DND-41 (cell line): ENCODE measurements around the gene RBBP7.

Experiments
- ATAC-seq: fragments of 200-7000 bp; cut with Tn5 transposase; 3 replicates; pipeline ENCODE4 v1.9.1; 2021; ENCODE audit warnings: low read depth; ENCODE audit not compliant: insufficient read depth
- DNase-seq: peaks from one replicate; pipeline ENCODE4 v3.0.0-alpha.2; 2020
- H2AFZ ChIP-seq: 2 replicates; pipeline ENCODE4 v1.6.0; 2012; ENCODE audit warnings: low read depth, low read length
- H3K27ac ChIP-seq: 2 replicates; pipeline ENCODE4 v1.5.1; 2012; ENCODE audit warnings: low read length, inconsistent platforms
- H3K27me3 ChIP-seq: fragments of 200-600 bp; sonication (generic); 2 replicates; pipeline ENCODE4 v1.6.0; 2012; ENCODE audit warnings: low read length, mild to moderate bottlenecking, inconsistent platforms; ENCODE audit not compliant: insufficient read depth, poor library complexity
- H3K36me3 ChIP-seq: 2 replicates; pipeline ENCODE4 v1.5.1; 2012; ENCODE audit warnings: low read length, inconsistent platforms; ENCODE audit not compliant: insufficient read depth
- H3K4me1 ChIP-seq: 2 replicates; pipeline ENCODE4 v1.5.1; 2012; ENCODE audit warnings: mild to moderate bottlenecking, low read length; ENCODE audit not compliant: insufficient read depth
- H3K4me2 ChIP-seq: 2 replicates; pipeline ENCODE4 v1.6.0; 2012; ENCODE audit warnings: mild to moderate bottlenecking, moderate library complexity, low read length, inconsistent platforms; ENCODE audit not compliant: insufficient read depth
- H3K4me3 ChIP-seq, 2 experiments: fragments of 200-600 bp in 1 of 2; shearing (Covaris generic) in 1 of 2; 2 replicates each; pipeline ENCODE4 v1.5.1; 2012 to 2016; ENCODE audit warnings: inconsistent platforms in 2 of 2, low read length in 2 of 2, mild to moderate bottlenecking in 2 of 2, low read depth in 1 of 2, moderate library complexity in 1 of 2
- H3K79me2 ChIP-seq: 2 replicates; pipeline ENCODE4 v1.6.0; 2012; ENCODE audit warnings: low read length, inconsistent platforms; ENCODE audit not compliant: insufficient read depth
- H3K9ac ChIP-seq: 2 replicates; pipeline ENCODE4 v1.6.0; 2012; ENCODE audit warnings: low read depth, mild to moderate bottlenecking, inconsistent platforms, low read length, moderate library complexity
- H3K9me3 ChIP-seq: 2 replicates; pipeline ENCODE4 v1.5.1; 2012; ENCODE audit warnings: low read length, moderate library complexity, mild to moderate bottlenecking, inconsistent platforms; ENCODE audit not compliant: insufficient read depth, severe bottlenecking
- H4K20me1 ChIP-seq: 2 replicates; pipeline ENCODE4 v1.6.0; 2012; ENCODE audit warnings: low read length; ENCODE audit not compliant: insufficient read depth
- EZH2 ChIP-seq: IDR thresholded peaks from 3 replicates; pipeline ENCODE4 v1.6.1; 2012; ENCODE audit warnings: borderline replicate concordance, low read depth, mild to moderate bottlenecking, moderate library complexity, low read length, inconsistent platforms; ENCODE audit not compliant: severe bottlenecking
- TF ChIP-seq, protein P1 (sequence below): IDR thresholded peaks from 2 replicates; pipeline ENCODE4 v1.5.1; 2012; ENCODE audit warnings: borderline replicate concordance, low read length, moderate library complexity, mild to moderate bottlenecking; ENCODE audit not compliant: poor library complexity, severe bottlenecking; ENCODE audit errors: extremely low read depth

Gene RBBP7

DNA sequence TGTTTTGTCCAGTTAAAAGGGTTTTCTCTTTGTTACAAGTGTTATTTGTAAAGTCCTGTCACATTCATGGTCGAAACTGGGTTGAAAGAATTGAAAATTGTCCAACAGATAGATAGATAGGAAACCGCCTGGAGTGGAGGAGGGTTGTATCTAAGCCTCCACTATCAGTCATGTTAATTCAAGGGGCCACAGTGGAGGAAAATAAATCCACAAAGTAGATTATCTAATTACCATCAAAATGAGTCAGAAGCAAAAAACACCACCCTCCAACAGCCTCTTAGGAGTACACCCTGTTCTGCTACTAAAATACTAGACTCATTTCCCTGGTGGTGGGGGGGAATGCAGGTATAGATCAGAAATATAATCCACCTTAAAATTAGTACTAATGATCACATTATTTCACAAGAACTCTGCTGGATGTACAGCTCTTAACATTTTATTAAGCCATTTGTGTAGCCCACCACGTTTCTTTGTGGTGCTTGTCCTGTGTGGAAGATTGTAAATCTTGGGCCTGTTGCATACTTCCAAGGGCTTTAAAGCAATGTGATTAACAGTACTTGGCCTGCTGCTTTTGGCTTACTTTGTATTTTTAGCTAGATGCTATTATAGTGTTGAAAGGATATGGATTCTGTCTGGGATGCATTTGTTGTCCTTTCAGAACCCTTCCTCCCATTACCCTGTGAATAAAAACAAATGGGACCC is 26.8 kb downstream of the RBBP7 start:
- H2AFZ ChIP-seq = no peak overlapping the region
- TF ChIP-seq EZH2 = no peak
- TF ChIP-seq, protein P1, sequence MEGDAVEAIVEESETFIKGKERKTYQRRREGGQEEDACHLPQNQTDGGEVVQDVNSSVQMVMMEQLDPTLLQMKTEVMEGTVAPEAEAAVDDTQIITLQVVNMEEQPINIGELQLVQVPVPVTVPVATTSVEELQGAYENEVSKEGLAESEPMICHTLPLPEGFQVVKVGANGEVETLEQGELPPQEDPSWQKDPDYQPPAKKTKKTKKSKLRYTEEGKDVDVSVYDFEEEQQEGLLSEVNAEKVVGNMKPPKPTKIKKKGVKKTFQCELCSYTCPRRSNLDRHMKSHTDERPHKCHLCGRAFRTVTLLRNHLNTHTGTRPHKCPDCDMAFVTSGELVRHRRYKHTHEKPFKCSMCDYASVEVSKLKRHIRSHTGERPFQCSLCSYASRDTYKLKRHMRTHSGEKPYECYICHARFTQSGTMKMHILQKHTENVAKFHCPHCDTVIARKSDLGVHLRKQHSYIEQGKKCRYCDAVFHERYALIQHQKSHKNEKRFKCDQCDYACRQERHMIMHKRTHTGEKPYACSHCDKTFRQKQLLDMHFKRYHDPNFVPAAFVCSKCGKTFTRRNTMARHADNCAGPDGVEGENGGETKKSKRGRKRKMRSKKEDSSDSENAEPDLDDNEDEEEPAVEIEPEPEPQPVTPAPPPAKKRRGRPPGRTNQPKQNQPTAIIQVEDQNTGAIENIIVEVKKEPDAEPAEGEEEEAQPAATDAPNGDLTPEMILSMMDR = no peak
- ATAC-seq = no peak
- 0 out of 2 replicates have a peak, but pooled peaks cover 2% of the 10 kb centered on the region for H3K79me2 ChIP-seq
- H3K36me3 ChIP-seq = peaks cover 84% of the 10 kb centered on the region
- no peak overlapping the region for H3K4me2 ChIP-seq
- no peaks in the 10 kb centered on the region for H3K4me1 ChIP-seq
- no peak overlapping the region for H3K27ac ChIP-seq
- no peak overlapping the region for H3K4me3 ChIP-seq
- no peaks in the 10 kb centered on the region for H3K9me3 ChIP-seq
- H4K20me1 ChIP-seq = peaks cover 3% of the 10 kb centered on the region; the same call in 1 of the 2 replicates
- no peak overlapping the region for H3K9ac ChIP-seq
- H3K27me3 ChIP-seq = no peaks in the 10 kb centered on the region
- no peak for DNase-seq

DNA sequence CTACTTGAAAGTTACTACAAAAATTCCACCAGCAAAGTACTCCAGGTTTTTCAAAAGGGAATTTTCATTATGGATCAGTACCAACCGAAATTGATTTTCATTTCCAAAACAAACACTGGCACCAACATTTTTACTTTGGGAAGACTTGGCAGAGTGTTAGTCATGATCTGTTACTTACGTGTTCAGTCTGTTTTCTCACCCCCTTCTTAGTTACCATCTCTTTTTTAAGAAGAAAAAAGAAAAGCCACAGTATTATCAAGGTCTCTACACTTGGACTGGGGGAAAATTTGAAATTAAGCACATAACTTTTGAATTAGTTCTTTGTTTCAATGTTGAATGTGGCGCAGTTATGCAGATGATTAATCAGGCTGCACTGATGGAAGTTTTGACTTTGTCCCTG is 27.5 kb downstream of the RBBP7 start:
- peaks cover 84% of the 10 kb centered on the region for H3K36me3 ChIP-seq
- no peak overlapping the region for H2AFZ ChIP-seq
- no peak for DNase-seq
- H3K27me3 ChIP-seq = no peaks in the 10 kb centered on the region
- no peak for TF ChIP-seq EZH2
- TF ChIP-seq, protein P1 = no peak
- H3K9me3 ChIP-seq = no peaks in the 10 kb centered on the region
- no peaks in the 10 kb centered on the region for H3K4me1 ChIP-seq
- H3K9ac ChIP-seq = no peak overlapping the region
- H3K4me2 ChIP-seq = no peak overlapping the region
- peaks cover 3% of the 10 kb centered on the region; the same call in 1 of the 2 replicates for H4K20me1 ChIP-seq
- no peak overlapping the region for H3K27ac ChIP-seq
- H3K79me2 ChIP-seq = no peaks in the 10 kb centered on the region
- no peak for ATAC-seq
- H3K4me3 ChIP-seq = no peak overlapping the region

DNA sequence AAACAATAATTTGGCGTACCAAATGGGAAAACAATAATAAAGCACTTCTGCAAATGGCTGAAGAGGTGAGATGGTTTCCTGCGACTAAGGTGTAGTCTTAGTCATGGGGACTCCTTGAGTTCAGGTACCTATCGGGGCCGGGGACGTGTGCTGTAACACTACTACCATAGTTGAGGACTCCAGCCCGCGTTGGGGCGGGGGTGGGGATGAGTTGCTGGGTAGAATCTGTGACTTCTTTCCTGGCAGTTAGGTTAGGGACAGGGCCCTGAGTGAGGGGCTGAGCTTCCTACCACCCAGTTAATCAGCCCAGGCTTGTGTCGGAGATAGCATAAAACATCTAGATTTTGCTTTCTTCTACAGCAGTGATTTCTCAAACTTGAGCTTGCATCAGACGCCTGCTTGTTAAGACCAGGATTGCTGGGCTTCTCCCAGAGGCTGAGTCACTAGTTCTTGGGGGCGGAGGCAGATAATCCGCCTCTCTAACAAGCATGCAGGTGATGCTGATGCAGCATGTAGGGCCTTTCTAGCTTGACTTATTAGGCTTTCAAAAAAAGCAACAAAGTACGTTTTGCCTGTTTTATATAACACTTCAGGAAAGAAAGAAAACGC is 30.2 kb downstream of the RBBP7 start:
- no peaks in the 10 kb centered on the region for H3K27me3 ChIP-seq
- peaks cover 83% of the 10 kb centered on the region for H3K36me3 ChIP-seq
- H3K27ac ChIP-seq = no peak overlapping the region
- ATAC-seq (no peak), DNase-seq (no peak)
- no peak overlapping the region for H2AFZ ChIP-seq
- TF ChIP-seq, protein P1 = no peak
- TF ChIP-seq EZH2 = no peak
- H4K20me1 ChIP-seq = no peaks in the 10 kb centered on the region
- no peak overlapping the region for H3K4me2 ChIP-seq
- H3K9me3 ChIP-seq = no peaks in the 10 kb centered on the region
- H3K4me1 ChIP-seq = no peaks in the 10 kb centered on the region
- no peak overlapping the region for H3K4me3 ChIP-seq
- no peaks in the 10 kb centered on the region for H3K79me2 ChIP-seq
- H3K9ac ChIP-seq = no peak overlapping the region
